ENCODE results near the gene CAMTA1. TPM values are rescaled to one million over a fixed set of nuclear protein-coding genes. Genes with fewer than 3 reads are reported as not detected.

Gene CAMTA1
- total RNA-seq, 4 donors from 2014 or later: 86.3 to 170 (median 132) TPM

DNA sequence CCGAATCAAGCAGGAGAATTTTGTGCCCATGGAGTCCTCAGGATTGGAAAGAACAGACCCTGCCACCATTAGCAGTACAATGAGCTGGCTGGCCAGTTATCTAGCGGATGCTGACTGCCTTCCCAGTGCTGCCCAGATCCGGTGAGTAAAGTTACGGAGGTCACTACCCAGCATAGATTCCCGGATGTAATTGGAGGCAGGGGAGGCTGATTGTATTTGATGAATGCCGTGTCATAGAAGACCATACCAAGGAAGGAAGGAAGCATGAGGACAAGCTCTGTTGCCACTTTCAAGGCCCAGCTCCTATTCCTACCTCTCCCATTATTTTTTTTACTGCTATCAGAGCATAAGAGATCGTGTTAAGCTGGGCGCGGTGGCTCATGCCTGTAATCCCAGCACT lies 959.6 kb downstream of the CAMTA1 start:
- Histone ChIP-seq H3K36me3 (peaks cover 0 to 25% of the 10 kb centered on the region in 2 donors), H3K4me1 (no peaks in the 10 kb centered on the region), H3K27ac (no peak overlapping the region), H3K4me3 (no peak overlapping the region), H3K9me3 (no peaks in the 10 kb centered on the region), H3K27me3 (no peaks in the 10 kb centered on the region)
- TF ChIP-seq, protein P1, sequence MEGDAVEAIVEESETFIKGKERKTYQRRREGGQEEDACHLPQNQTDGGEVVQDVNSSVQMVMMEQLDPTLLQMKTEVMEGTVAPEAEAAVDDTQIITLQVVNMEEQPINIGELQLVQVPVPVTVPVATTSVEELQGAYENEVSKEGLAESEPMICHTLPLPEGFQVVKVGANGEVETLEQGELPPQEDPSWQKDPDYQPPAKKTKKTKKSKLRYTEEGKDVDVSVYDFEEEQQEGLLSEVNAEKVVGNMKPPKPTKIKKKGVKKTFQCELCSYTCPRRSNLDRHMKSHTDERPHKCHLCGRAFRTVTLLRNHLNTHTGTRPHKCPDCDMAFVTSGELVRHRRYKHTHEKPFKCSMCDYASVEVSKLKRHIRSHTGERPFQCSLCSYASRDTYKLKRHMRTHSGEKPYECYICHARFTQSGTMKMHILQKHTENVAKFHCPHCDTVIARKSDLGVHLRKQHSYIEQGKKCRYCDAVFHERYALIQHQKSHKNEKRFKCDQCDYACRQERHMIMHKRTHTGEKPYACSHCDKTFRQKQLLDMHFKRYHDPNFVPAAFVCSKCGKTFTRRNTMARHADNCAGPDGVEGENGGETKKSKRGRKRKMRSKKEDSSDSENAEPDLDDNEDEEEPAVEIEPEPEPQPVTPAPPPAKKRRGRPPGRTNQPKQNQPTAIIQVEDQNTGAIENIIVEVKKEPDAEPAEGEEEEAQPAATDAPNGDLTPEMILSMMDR (IDR thresholded peaks at IDR 0.05): no peak
- TF ChIP-seq POLR2AphosphoS5 (IDR thresholded peaks at IDR 0.05): no peak
- no peak for TF ChIP-seq EP300 (IDR thresholded peaks at IDR 0.05)
- no peak for TF ChIP-seq POLR2A (IDR thresholded peaks at IDR 0.05)
- ATAC-seq: no peak
- WGBS, 2 donors (ENCODE audit: low coverage in 1 of 2): 84 to 96% methylated on average over 5 to 9 of the region's 9 CpGs

DNA sequence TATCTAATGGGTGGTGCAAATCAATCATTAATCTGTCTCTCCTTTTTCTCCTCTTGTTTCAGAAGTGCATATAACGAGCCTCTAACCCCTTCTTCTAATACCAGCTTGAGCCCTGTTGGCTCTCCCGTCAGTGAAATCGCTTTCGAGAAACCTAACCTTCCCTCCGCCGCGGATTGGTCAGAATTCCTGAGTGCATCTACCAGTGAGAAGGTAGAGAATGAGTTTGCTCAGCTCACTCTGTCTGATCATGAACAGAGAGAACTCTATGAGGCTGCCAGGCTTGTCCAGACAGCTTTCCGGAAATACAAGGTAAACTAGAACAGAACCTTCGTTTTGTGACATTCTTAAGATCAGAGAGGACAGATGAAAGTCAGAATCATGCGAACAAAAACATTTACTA lies 960.5 kb downstream of the CAMTA1 start:
- Histone ChIP-seq H3K9me3 (no peaks in the 10 kb centered on the region), H3K27me3 (no peaks in the 10 kb centered on the region), H3K36me3 (peaks cover 0 to 25% of the 10 kb centered on the region in 2 donors), H3K4me3 (no peak overlapping the region), H3K27ac (no peak overlapping the region), H3K4me1 (no peaks in the 10 kb centered on the region)
- no peak for TF ChIP-seq POLR2A (IDR thresholded peaks at IDR 0.05)
- WGBS, 2 donors (ENCODE audit: low coverage in 1 of 2): 89 to 98% methylated on average over 3 to 7 of the region's 10 CpGs
- ATAC-seq: no peak

DNA sequence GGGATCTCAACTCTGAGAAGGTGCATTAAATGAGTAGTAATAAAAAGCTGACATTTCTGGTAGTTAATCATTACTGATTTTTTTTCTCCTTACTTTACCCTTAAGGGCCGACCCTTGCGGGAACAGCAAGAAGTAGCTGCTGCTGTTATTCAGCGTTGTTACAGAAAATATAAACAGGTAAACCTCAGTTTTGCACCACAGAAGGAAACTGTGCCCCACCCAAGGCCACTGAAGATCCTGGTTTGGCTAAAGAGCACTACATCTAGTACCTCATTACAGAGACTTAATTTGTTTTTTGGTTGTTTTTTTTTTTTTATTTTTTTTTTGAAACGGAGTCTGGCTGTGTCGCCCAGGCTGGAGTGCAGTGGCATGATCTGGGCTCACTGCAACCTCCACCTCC lies 962.4 kb downstream of the CAMTA1 start:
- Histone ChIP-seq H3K27ac (no peak overlapping the region), H3K9me3 (no peaks in the 10 kb centered on the region), H3K4me1 (peaks cover 0 to 10% (median 0%) of the 10 kb centered on the region in 3 donors), H3K27me3 (no peaks in the 10 kb centered on the region), H3K36me3 (peaks cover 0 to 25% of the 10 kb centered on the region in 2 donors), H3K4me3 (no peak overlapping the region)
- no peak for ATAC-seq
- 94 to 96% methylated on average over 4 of the region's 5 CpGs for WGBS, 2 donors (ENCODE audit: low coverage in 1 of 2)
- TF ChIP-seq, protein P1 (IDR thresholded peaks at IDR 0.05): no peak
- TF ChIP-seq POLR2A (IDR thresholded peaks at IDR 0.05) (no peak), EP300 (IDR thresholded peaks at IDR 0.05) (no peak), POLR2AphosphoS5 (IDR thresholded peaks at IDR 0.05) (no peak)

DNA sequence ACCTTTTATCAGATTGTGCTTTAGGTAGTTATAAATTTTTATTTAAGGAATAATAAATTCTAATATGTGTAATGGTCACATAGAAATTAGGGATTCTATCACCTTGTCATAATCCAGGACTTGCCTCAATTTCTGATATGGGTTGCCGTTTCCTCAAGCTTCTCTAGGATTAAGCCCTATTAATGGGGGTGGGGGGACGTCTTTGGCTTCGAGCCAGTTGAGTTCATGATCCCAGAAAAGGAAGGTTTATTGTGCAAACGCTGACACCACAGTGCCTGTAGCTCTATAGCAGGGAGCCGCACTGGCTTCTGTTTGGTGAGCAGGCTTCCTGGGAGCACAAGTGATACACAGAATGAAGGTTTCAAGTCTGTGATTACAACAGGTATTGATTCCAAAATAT lies 963.9 kb downstream of the CAMTA1 start:
- TF ChIP-seq POLR2AphosphoS5 (IDR thresholded peaks at IDR 0.05) (no peak), POLR2A (IDR thresholded peaks at IDR 0.05) (no peak), EP300 (IDR thresholded peaks at IDR 0.05) (no peak)
- TF ChIP-seq, protein P1 (IDR thresholded peaks at IDR 0.05): no peak
- Histone ChIP-seq H3K36me3 (peaks cover 0 to 25% of the 10 kb centered on the region in 2 donors), H3K27ac (no peak overlapping the region)

DNA sequence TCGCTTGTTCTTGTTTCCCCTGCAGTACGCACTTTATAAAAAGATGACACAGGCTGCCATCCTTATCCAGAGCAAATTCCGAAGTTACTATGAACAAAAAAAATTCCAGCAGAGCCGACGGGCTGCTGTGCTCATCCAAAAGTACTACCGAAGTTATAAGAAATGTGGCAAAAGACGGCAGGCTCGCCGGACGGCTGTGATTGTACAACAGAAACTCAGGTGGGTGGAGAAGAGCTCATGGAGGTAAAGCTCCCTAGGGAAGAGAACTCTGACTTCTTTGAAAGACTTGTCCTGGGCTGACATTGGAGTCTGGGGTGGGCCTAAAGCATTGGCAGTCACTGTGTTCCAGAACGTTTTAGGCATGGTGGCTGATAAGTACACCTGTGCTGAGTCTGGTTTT lies 965.9 kb downstream of the CAMTA1 start:
- WGBS, 2 donors (ENCODE audit: low coverage in 1 of 2): 89 to 94% methylated on average over 5 to 11 of the region's 11 CpGs
- TF ChIP-seq POLR2AphosphoS5 (IDR thresholded peaks at IDR 0.05) (no peak), POLR2A (IDR thresholded peaks at IDR 0.05) (no peak), EP300 (IDR thresholded peaks at IDR 0.05) (no peak)
- TF ChIP-seq, protein P1 (IDR thresholded peaks at IDR 0.05): no peak
- Histone ChIP-seq H3K4me1 (peaks cover 0 to 18% (median 3%) of the 10 kb centered on the region in 3 donors), H3K9me3 (no peaks in the 10 kb centered on the region), H3K36me3 (peaks cover 0 to 10% of the 10 kb centered on the region in 2 donors), H3K27ac (no peak overlapping the region), H3K4me3 (no peak overlapping the region), H3K27me3 (no peaks in the 10 kb centered on the region)
- no peak for ATAC-seq

More for the DNA sequence above, 963.9 kb downstream of the CAMTA1 start:
- no peaks in the 10 kb centered on the region for H3K27me3 ChIP-seq
- ATAC-seq: no peak
- H3K4me1 ChIP-seq: peaks cover 0 to 18% (median 3%) of the 10 kb centered on the region in 3 donors
- no peaks in the 10 kb centered on the region for H3K9me3 ChIP-seq
- WGBS, 2 donors (ENCODE audit: low coverage in 1 of 2): 39 to 56% methylated on average over 3 to 5 of the region's 5 CpGs
- no peak overlapping the region for H3K4me3 ChIP-seq
